ENCODE results near the gene WRNIP1. TPM values are rescaled to one million over a fixed set of nuclear protein-coding genes. Genes with fewer than 3 reads are reported as not detected.

The WRNIP1 gene
- total RNA-seq, 1 donor from 2014 or later: 34.6 TPM

DNA sequence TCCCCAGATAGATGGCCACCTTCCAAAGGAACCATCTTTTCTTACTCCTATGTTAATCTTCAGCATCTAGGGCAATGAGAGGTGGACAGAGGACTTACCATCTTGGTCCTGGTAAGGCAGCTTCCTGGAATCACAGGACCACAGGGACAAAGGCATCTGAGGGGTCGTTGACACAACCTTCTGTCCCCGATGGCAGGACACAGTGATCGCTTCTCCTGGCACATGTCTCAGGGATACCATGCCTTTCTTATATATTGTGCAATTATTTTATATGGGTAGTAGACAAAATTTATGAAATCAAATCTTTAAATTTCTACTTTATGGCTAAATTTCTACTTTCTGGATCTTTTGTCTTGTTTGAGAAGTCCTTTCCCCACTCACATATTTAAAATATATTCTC is 56.4 kb downstream of the WRNIP1 start:
- H3K9me3 Mint-ChIP-seq (ENCODE audit: low read depth): peaks cover 4% of the 10 kb centered on the region
- H3K4me1 Mint-ChIP-seq (ENCODE audit: low read depth): peaks cover 29% of the 10 kb centered on the region
- H3K36me3 Mint-ChIP-seq (ENCODE audit: low read depth): no peaks in the 10 kb centered on the region
- no peak overlapping the region for H3K4me3 Mint-ChIP-seq (ENCODE audit: unreplicated experiment)
- H3K27me3 Mint-ChIP-seq (ENCODE audit: low read depth): no peaks in the 10 kb centered on the region
- DNase-seq (ENCODE audit: low spot score): no peak
- H3K27ac Mint-ChIP-seq (ENCODE audit: unreplicated experiment): no peak overlapping the region
- TF ChIP-seq, protein P1, sequence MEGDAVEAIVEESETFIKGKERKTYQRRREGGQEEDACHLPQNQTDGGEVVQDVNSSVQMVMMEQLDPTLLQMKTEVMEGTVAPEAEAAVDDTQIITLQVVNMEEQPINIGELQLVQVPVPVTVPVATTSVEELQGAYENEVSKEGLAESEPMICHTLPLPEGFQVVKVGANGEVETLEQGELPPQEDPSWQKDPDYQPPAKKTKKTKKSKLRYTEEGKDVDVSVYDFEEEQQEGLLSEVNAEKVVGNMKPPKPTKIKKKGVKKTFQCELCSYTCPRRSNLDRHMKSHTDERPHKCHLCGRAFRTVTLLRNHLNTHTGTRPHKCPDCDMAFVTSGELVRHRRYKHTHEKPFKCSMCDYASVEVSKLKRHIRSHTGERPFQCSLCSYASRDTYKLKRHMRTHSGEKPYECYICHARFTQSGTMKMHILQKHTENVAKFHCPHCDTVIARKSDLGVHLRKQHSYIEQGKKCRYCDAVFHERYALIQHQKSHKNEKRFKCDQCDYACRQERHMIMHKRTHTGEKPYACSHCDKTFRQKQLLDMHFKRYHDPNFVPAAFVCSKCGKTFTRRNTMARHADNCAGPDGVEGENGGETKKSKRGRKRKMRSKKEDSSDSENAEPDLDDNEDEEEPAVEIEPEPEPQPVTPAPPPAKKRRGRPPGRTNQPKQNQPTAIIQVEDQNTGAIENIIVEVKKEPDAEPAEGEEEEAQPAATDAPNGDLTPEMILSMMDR (IDR thresholded peaks at IDR 0.05): no peak

DNA sequence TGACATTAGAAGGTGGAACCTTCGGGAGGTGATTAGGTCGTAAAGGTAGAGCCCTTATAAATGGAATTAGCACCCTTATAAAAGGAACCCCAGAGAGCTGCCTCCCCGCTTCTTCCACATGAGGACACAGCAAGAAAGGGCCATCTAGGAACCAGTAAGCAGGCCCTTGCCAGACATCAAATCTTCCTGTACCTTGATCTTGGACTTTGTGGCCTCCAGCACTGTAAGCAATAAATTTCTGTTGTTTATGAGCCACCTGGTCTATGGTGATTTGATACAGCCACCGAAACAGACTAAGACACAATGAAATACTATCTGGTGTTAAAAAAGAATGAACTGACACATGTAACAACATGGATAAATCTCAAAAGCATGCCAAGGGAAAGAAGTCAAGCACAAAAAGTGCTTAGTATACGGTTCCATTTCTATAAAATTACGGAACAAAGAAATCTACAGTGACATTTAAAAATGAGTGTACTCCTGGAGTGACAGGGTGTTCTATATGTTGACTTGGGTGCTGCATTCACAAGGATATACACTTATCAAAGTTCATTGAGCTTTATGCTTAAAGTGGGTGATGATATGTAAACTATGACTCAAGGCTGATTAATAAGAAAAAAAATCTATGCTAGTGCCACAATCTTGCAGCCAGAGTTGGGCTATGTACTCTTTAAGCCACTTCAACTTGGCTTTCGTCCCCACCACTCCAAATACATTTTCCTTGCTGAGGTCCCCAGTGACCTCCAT is 58.1 kb downstream of the WRNIP1 start:
- H3K4me3 Mint-ChIP-seq (ENCODE audit: unreplicated experiment): no peak overlapping the region
- H3K4me1 Mint-ChIP-seq (ENCODE audit: low read depth): peaks cover 18% of the 10 kb centered on the region
- H3K27me3 Mint-ChIP-seq (ENCODE audit: low read depth): no peaks in the 10 kb centered on the region
- no peak overlapping the region for H3K27ac Mint-ChIP-seq (ENCODE audit: unreplicated experiment)
- no peak for DNase-seq (ENCODE audit: low spot score)
- H3K36me3 Mint-ChIP-seq (ENCODE audit: low read depth): no peaks in the 10 kb centered on the region
- TF ChIP-seq, protein P1 (IDR thresholded peaks at IDR 0.05): no peak
- no peaks in the 10 kb centered on the region for H3K9me3 Mint-ChIP-seq (ENCODE audit: low read depth)

DNA sequence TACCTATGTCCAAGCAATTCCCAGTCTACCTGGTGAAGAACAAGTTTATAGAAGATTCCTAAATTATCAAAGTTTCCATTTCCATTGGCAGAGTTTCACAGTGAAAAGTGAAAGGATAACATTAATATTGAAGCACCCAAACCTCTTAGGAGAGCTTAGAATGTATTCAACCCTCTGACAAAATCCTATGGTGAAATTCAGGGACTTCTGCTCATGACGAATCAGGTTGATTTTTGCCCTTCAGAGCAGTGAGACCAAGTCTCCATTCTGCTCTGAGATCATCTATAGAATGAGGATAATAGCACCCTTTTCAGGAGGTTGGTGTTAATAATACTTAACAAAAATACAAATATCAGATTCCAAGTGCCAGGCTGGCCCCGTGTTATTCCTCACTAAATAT is 60.9 kb downstream of the WRNIP1 start:
- Mint-ChIP-seq H3K27ac (ENCODE audit: unreplicated experiment) (no peak overlapping the region), H3K9me3 (ENCODE audit: low read depth) (no peaks in the 10 kb centered on the region), H3K27me3 (ENCODE audit: low read depth) (no peaks in the 10 kb centered on the region), H3K36me3 (ENCODE audit: low read depth) (peaks cover 2% of the 10 kb centered on the region), H3K4me1 (ENCODE audit: low read depth) (no peaks in the 10 kb centered on the region), H3K4me3 (ENCODE audit: unreplicated experiment) (no peak overlapping the region)
- TF ChIP-seq, protein P1 (IDR thresholded peaks at IDR 0.05): no peak
- no peak for DNase-seq (ENCODE audit: low spot score)

DNA sequence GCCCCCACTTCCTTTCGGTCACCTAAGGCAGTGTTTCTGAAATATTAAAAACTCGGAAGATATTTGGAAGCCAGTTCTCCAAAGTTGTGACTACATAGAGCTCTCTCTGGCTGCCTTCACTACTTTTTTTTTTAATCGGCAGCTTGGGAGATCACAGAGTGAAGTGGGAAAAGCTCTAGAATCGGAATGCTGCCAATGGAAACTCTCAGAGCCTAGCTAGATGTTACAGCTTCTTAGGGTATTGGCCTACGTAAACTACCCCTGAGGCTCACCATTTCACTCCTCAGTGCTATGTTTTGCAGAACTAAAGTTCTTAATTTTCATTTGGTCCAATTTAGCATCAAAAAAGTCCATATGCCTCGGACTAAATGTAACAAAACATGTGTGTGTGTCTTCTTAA is 61.9 kb downstream of the WRNIP1 start:
- no peak overlapping the region for H3K27ac Mint-ChIP-seq (ENCODE audit: unreplicated experiment)
- TF ChIP-seq, protein P1 (IDR thresholded peaks at IDR 0.05): no peak
- no peaks in the 10 kb centered on the region for H3K4me1 Mint-ChIP-seq (ENCODE audit: low read depth)
- H3K4me3 Mint-ChIP-seq (ENCODE audit: unreplicated experiment): no peak overlapping the region
- H3K27me3 Mint-ChIP-seq (ENCODE audit: low read depth): no peaks in the 10 kb centered on the region
- DNase-seq (ENCODE audit: low spot score): no peak
- no peaks in the 10 kb centered on the region for H3K9me3 Mint-ChIP-seq (ENCODE audit: low read depth)
- peaks cover 2% of the 10 kb centered on the region for H3K36me3 Mint-ChIP-seq (ENCODE audit: low read depth)

DNA sequence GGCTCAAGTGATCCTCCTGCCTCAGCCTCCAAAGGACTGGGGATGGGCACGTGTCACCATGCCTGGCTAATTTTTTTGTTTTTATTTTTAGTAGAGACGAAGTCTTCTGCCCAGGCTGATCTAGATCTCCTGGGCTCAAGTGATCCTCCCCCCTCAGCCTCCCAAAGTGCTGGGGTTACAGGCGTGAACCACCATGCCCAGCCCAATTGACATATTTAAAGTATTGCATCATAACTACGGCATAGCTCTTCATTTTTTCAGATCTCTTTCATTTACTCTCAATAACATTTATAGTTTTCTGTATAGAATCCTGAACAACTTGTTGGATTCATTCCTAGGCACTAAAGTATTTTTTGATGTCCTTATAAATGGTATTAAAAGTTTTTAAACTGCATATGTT is 63.4 kb downstream of the WRNIP1 start:
- no peaks in the 10 kb centered on the region for H3K4me1 Mint-ChIP-seq (ENCODE audit: low read depth)
- no peaks in the 10 kb centered on the region for H3K27me3 Mint-ChIP-seq (ENCODE audit: low read depth)
- TF ChIP-seq, protein P1 (IDR thresholded peaks at IDR 0.05): no peak
- H3K4me3 Mint-ChIP-seq (ENCODE audit: unreplicated experiment): no peak overlapping the region
- peaks cover 2% of the 10 kb centered on the region for H3K36me3 Mint-ChIP-seq (ENCODE audit: low read depth)
- no peak overlapping the region for H3K27ac Mint-ChIP-seq (ENCODE audit: unreplicated experiment)
- no peaks in the 10 kb centered on the region for H3K9me3 Mint-ChIP-seq (ENCODE audit: low read depth)
- no peak for DNase-seq (ENCODE audit: low spot score)
